HG02973 (cell line): Measurements from ENCODE around the gene INSR.
"Not testable (repeated sequence)": the region's sequence is repeated elsewhere in the genome, so short reads cannot be mapped to it uniquely, and the experiment has no call there.

ENCODE experiments used
- ATAC-seq: cut with Tn5 transposase; IDR thresholded peaks from one replicate; pipeline ENCODE4 v1.9.1; 2021; ENCODE audit warnings: moderate library complexity; ENCODE audit not compliant: unreplicated experiment

Gene INSR

DNA sequence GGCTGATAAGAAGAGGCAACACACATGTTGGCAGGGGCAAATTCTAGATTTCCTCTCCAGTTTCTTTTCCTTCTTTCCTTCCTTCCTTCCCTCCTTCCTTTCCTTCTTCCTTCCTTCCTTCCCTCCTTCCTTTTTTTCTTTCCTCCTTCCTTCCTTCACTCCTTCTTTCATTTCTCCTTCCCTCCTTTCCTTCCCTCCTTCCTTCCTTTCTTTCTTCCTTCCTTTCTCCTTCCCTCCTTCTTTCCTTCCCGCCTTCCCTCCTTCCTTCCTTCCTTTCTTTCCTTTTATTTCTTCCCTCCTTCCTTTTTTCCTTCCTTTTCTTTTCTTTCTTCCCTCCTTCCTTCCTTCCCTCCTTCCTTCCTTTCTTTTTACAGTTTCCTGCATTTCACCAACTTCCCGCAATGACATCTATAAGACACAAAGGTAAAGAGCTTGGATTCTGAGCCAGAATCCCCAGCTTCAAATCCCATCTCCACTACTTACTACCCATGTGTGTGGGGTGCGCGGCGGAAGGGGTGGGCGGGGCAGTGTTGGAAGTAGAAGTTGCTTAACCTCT, 35.3 kb downstream of the INSR start:
- ATAC-seq = no peak

DNA sequence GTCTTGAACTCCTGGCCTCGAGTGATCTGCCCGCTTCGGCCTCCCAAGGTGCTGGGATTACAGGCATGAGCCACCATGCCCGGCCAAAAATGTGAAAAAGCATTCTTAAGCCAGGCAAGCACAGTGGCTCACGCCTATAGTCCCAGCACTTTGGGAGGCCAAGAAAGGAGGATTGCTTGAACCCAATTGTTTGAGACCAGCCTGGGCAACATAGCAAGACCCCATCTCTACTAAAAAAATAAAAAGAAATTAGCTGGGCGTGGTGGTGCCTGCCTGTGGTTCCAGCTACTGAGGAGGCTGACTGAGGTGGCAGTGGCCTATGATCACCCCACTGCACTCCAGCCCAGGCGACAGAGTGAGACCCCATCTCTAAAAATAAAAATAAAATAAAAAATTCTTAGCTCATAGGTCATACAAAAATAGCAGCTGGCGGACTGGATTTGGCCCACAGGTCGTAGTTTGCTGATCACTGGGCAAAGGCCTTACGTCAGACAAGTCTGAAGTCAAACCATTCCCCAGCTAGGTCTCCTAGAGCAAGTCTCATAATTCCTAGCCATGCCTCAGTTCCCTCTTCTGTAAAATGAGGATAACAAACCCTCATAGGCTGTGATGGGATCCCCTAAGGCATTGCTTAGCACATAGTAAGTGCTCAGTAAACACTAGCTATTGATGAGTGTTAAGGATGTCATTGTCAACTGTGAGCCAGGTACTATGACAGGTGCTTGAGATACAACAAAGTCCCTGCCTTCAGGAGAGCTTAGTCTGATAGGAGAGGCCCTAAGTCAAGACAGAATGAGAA, 36.0 kb downstream of the INSR start:
- no peak for ATAC-seq

DNA sequence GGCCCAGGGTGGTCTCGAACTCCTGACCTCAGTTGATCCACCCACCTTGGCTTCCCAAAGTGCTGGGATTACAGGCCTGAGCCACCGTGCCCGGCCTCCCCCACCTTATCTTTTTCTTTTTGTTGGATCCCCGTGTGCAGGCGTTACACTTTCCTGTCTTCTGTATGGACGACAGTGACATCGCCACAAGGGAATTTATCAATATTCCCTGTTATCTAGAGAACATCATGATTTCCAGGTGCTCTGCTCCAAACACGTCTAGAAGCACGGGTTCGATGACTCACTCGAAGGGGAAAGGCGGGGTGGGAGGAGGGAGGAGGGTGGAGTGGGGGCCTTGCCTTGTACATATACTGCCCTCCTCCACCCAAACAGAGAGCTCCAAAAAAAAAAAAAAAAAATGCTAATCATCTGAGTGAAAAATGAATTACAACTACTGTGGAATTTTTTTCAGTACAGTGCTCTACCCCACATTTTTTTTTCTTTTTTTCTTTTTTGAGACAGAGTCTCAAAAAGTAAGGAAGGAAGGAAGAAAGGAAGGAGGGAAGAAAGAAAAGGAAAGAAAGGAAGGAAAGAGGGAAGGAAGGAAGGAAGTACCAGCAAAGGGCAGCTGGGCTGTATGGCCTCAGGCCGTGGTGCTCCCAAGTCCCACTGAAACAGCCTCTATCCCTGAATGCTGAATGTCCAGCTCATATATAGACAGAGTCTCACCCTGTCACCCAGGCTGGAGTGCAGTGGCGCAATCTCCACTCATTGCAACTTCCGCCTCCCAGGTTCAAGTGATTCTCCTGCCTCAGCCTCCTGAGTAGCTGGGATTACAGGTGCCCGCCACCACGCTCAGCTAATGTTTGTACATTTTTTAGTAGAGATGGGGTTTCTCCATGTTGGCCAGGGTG, 36.8 kb downstream of the INSR start:
- ATAC-seq = no peak

DNA sequence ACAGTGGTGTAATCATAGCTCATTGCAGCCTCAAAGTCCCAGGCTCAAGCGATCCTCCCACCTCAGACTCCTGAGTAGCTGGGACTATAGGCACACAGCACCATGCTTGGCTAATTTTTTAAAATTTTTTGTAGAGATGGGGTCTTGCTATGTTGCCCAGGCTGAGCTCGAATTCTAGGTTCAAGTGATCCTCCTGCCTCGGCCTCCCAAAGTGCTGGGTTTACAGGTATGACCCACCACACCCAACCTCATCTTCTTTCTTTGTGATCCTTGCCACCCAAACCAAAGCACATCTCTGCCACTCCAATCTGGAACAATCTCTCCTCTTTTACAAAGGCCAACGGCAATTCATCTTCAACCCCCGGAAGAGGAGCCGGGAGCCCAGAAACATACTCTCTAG, 38.6 kb downstream of the INSR start:
- ATAC-seq = no peak

DNA sequence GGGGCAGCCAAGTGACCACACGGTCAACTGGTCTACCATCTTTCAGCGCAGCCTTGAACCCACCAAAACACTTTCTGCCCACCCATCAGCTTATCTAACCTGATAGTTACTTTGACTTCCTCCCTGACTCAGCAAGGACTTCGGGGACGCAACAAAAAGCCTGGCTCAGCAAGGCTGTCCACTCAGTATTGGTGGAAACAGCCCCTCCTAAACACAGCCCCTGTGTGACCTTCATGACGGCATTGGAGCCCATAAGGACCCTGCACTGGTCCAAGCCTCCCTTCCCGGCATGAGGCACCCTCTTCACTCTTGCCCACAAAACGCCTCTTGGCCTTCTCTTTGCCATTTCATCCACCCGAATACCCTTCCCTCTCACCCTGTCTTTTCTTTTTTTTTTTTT, 39.1 kb downstream of the INSR start:
- ATAC-seq = no peak

DNA sequence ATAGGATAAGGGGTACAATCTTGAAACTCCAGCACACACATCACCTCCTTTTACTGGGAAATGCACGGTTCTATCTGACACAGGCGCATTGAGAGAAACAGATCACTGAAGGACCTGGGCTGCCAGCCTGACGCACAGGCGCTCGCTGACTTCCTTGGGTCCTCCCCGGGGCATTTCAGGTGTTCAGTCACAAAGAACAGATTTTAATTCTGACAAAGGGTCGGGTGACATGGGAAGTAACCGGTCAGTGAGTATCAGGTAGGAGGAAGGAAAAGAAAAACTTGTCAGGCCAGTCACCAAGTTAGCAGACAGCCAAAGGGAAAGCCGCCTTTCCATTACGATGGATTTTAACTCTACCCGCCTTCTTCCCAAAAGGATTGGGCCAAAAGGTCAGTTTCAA, 39.6 kb downstream of the INSR start:
- ATAC-seq = no peak

DNA sequence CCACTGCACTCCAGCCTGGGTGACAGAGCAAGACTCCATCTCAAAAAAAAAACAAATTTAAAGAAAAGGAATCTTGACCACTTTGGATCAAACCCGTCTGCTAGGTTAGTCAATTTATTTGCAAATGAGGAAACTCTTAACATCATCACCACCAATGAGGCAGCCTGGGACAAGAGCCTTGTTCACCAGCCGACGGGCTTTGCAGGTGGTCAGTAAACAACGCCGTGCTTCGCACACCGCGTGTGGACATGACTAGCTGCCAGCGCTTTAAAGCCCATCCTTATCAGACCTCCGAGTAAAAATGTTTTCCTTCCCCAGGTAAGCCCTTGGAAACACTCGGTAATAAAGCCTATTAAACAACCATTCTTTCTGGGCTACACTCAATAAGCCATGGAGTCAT, 41.9 kb downstream of the INSR start:
- no peak for ATAC-seq

DNA sequence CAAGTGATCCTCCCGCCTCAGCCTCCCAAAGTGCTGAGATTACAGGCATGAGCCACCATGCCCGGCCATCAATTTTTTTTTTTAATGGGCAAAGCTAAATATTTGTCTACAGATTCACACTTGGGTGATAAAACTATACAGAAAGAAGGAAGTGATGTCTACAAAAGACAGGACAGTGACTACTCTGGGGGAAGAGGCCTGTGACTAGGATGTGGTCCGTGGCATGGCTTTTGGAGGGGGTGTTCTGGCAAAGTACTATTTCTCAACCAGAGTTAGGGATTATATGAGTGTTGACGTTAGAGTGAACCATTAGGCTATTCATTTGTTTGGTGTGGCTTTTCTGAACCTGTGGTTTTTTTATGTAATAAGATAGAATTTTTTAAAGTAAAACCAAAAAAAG, 42.7 kb downstream of the INSR start:
- ATAC-seq = no peak

DNA sequence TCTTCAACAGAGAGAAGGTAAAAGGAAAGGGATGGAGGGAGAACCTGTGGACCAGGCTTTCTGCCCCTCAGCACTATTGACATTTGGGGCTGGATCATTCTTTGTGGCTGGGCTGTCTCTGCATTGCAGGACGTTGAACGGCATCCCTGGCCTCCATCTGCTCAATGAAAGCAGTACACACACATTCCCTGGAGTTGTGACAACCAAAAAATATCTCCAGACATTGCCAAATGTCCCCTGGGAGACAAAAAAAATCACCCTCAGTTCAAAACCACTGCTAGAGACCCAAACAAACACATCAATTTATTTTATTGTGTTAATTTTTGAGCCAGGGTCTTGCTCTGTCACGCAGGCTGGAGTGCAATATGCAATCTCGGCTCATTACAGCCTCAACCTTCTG, 43.3 kb downstream of the INSR start:
- no peak for ATAC-seq

DNA sequence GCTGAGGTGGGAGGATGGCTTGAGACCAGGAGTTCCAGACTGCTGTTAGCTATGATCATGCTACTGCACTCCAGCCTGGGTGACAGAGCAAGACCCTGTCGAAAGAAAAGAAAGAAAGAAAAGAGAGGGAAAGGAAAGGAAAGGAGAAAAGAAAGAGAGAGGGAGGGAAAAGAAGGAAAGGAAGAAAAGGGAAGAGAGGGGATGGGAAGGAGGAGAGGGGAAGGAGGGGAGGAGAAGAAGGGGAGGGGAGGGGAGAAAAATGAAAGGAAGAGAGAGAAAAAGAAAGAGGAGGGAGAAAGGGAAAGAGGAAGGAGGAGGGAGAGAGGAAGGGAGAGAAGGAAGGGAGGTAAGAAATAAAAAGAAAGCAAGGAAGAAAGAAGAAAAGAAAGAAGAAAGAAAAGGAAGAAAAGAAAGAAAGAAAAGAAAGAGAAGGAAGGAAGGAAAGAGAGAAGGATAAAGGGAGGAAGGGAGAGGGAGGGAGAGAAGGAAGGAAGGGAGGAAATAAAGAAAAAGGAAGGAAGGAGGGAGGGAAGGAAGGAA, 44.1 kb downstream of the INSR start:
- no peak for ATAC-seq

DNA sequence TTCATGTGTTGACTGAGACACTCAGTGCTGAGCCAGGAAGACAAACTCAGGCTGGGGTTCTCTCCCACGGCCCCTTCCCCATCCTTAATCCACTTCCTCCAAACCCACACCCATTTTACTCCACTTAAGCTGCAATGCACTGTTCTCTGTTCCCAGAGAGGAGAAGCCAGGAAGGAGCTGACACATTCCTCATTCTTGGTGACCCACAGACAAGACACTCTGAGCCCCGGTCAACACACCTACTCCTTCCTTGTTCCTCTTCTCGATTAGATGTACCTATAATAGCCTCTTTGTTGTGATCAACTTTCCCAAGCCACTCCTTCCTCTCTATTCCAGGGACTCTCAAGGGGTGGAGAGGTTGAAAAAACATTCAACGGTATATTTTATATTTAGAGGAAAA, 47.1 kb downstream of the INSR start:
- ATAC-seq = no peak

DNA sequence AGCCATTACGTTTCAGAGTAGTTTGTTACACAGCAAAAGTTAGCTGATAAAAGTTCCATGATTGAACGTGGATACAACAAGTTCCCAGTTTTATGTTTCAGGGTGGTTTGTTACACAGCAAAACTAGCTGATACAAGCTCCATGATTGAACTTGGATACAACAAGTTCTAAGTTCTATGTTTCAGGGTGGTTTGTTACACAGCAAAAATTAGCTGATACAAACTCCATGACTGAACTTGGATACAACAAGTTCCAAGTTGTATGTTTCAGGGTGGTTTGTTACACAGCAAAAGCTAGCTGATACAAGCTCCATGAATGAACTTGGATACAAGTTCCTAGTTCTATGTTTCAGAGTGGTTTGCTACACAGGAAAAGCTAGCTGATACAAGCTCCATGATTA, 47.6 kb downstream of the INSR start:
- no peak for ATAC-seq

DNA sequence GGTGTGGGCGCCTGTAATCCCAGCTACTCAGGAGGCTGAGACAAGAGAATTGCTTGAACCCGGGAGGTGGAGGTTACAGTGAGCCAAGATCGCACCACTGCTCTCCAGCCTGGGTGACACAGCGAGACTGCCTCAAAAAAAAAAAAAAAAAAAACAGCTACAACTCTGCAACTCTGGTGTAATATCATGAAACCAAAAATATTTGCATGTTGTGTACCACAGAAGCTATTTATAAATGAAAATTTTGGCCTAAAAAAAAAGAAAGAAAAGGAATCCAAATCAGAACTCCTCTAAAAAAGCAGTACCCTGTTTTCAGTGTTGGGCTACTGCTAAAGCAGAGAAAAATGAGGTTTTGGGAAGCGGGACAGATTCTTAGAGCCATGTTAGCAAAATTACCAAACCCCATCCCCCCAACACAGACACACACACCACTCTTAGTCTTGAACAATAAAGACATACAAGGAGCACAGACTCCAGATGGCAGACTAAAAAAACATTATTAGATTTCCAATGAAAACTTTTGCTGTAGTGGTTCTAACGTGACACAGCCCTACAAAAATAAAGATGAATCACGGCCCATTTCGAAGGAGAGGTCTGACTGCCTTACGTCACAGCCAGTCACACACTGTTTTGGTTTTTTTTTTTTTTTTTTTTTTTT, 51.5 kb downstream of the INSR start:
- no peak for ATAC-seq

DNA sequence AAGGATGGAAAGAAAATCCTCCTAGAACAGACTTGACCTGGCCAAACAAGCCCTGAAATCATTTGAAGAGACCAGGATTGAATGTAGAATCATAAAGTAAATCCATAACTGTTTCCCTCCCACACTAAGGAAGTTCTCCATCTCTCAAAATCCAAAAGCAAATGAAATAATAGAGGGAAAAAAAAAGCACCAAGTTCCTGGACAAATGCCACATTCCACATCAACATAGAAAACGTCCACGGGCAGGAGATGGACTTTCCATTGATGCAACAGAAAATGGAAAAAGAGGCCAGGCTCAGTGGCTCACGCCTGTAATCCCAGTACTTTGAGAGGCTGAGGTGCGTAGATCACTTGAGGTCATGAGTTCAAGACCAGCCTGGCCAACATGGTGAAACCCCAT, 56.2 kb downstream of the INSR start:
- no peak for ATAC-seq

DNA sequence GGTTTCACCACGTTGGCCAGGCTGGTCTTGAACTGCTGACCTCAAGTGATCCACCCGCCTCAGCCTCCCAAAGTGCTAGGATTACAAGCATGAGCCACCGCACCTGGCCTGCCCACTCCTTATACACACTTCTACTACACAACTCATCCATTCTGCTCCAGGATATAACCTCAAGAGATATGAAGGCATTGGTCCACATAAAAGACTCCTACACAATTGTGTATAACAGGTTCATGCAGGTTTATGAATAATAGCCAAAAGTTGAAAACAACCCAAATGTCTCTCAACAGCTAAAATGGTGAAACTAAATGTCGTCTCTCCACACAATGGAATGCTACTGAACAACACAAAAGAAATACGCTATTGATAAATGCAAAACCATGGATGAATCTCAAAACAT, 58.1 kb downstream of the INSR start:
- no peak for ATAC-seq

DNA sequence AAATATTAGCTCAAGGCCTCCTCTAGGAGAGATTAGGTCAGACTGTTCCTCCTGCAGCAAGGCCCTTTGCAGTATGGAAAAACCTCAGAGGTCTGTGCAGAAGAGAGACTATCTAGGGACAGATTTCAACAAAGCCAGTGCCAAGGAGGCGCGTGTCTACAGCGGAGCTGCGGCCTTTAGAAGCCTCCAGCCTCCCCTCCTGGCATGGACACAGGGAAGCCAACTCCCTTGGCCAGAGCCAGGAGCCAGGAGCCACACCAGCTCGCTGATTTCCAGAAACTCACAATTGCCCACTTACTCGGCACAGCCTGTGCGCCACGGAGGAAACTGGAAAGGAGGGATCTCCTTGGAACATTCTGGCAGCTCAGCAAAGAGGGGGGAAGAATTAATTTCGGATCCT, 63.4 kb downstream of the INSR start:
- ATAC-seq = no peak

DNA sequence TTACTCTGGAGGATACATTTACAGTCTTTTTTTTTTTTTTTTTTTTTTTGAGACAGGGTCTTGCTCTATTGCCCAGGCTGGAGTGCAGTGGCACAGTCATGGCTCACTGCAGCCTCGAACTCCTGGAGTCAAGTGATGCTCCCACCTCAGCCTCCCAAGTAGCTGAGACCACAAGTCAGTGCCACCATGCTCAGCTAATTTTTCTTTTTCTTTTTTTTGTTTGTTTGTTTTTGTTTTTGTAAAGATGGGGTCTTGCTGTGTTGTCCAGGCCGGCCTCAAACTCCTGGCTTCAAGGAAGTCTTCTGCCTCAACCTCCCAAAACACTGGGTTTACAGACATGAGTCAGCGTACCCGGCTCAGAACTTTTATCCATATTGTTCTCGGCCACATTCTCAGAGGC, 64.5 kb downstream of the INSR start:
- no peak for ATAC-seq

DNA sequence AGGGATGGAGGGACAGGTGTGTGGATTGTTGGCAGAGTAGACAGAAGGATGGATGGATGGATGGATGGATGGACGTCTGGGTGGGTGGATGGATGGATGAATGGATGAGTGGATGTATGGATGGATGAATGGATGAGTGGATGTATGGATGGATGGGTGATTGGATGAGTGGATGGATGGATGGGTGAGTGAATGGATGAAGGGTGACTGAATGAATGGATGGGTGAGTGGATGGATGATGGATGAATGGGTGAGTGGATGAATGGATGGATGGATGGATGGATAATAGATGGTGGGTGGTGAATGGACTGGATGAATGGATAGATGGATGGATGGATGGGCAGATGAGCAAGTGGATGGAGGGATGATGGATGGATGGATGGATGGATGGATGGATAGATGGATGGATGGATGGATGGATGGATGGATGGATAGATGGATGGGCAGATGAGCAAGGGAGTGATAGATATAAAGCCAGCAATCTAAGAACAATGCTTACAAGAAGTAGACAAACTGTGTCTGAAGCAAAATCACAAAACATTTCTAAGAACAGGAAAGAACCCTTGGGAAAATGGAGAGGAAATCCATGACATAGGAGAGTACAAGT, 65.2 kb downstream of the INSR start:
- no peak for ATAC-seq

DNA sequence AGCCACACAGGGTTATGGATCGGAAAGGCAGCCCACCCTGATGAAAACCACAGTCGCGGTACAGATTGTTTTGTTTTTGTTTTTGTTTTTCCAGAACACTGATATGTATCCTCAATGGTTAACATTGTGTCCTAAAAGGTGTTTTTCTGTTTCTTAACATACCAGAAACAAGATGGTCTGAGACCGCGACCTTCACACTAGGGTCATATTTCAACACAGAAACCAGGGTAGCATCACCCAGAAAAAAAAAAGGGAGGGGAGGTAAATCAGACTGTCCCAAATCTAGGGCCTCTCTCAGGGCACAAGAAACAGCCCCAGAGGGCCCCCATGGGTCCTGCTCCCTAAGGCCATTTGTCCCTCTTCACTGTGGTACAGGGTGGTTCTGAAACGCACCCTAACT, 66.5 kb downstream of the INSR start:
- no peak for ATAC-seq

DNA sequence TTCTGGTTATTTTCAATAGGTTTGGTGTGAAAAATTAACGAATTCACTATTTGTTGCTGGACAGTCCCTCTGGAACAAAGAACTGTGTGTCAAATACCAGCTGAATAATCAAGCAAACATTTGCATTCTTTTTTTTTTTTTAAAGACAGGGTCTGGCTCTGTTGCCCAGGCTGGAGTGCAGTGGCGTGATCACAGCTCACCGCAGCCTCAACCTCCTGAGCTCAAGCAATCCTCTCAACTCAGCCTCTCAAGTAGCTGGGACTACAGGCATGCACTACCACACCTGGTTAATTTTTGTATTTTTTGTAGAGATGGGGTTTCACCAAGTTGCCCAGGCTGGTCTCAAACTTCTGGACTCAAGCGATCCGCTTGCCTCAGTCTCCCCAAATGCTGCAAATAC, 67.1 kb downstream of the INSR start:
- ATAC-seq = not testable (repeated sequence)

DNA sequence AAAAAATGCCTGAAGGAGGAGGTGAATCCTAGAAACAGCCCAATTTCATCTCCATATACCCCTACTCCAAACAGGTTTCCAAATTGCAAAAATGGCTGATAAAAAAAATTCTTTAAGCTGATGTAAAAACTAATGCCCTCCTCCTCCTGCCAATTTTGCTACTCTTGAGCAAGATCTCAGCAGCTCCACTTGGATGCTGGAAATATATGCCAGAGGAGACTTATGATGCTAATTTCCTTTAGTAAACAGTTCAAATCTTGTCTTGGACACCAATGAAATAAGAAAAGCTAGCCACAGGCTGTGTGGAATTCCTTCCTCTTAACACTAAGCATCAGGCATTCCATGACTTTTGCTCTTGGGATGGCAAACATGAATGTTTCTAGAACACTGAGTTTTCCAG, 67.5 kb downstream of the INSR start:
- ATAC-seq = no peak
